Heart right ventricle (tissue), 16 donors: ENCODE measurements around the gene SPON1. TPM values are rescaled to one million over a fixed set of nuclear protein-coding genes. Genes with fewer than 3 reads are reported as not detected.

ENCODE experiments used
- ATAC-seq, 8 donors: fragments of 200-7000 bp; cut with Tn5 transposase; one replicate each; pipeline ENCODE4 v1.9.1; 2020; ENCODE audit warnings: mild to moderate bottlenecking in 8 of 8, moderate library complexity in 8 of 8, moderate number of reproducible peaks in 1 of 8
- DNase-seq, 2 donors: peaks; one replicate each; pipeline ENCODE4 v3.0.0-alpha.2; 2020
- H3K27ac ChIP-seq, 10 donors: fragments of 200-600 bp; sonication (generic) in 2 of 10; one replicate each; pipeline versions ENCODE4 v1.5.0 to v1.8.0; 2020 to 2022; ENCODE audit warnings: mild to moderate bottlenecking in 3 of 10
- H3K27me3 ChIP-seq, 7 donors: fragments of 200-600 bp; one replicate each; pipeline ENCODE4 v1.8.0; 2021 to 2022; ENCODE audit warnings: mild to moderate bottlenecking in 2 of 7
- H3K36me3 ChIP-seq, 9 donors: fragments of 200-600 bp; sonication (generic) in 1 of 9; one replicate each; pipeline versions ENCODE4 v1.5.0 to v1.8.0; 2020 to 2022; ENCODE audit warnings: mild to moderate bottlenecking in 2 of 9
- H3K4me1 ChIP-seq, 9 donors: fragments of 200-600 bp; sonication (generic) in 1 of 9; one replicate each; pipeline versions ENCODE4 v1.5.0 to v1.8.0; 2020 to 2022; ENCODE audit warnings: mild to moderate bottlenecking in 4 of 9
- H3K4me3 ChIP-seq, 10 donors: fragments of 200-600 bp; sonication (generic) in 2 of 10; one replicate each; pipeline versions ENCODE4 v1.5.0 to v1.8.0; 2020 to 2022; ENCODE audit warnings: mild to moderate bottlenecking in 7 of 10, moderate library complexity in 2 of 10
- H3K9me3 ChIP-seq, 11 donors: fragments of 200-600 bp in 10 of 11; sonication (generic) in 2 of 11; one replicate each; pipeline versions ENCODE4 v1.5.0 to v1.8.0; 2013 to 2022; ENCODE audit warnings: mild to moderate bottlenecking in 2 of 11, control low read depth in 1 of 11, moderate library complexity in 1 of 11
- WGBS, 2 donors: extraction: QIAGEN DNeasy Blood & Tissue Kit; methylation state at CpG; one replicate each; pipeline ENCODE4 v1.1.7; 2013; ENCODE audit warnings: inconsistent platforms in 1 of 2; 5-methylcytosine and 5-hydroxymethylcytosine counted together
- intact Hi-C, 10 donors: fragments of 100-400 bp; cut with DNase I; formaldehyde crosslinking; loops; one replicate each; pipeline versions ENCODE4 v1.11.1 to v1.14.2; 2022
- polyA plus RNA-seq, 2 donors: library from polyadenylated mRNA; stranded (reverse); fragments of 200-250 nt; gene quantifications; one replicate each; pipeline ENCODE4 v1.2.3, GENCODE V29; 2013
- total RNA-seq, 10 donors: library from RNA; stranded (reverse); fragmentation: NEBNext Ultra II Directional in 3 of 10; extraction: Animal tissue kit (Norgen Biotek cat#: 25700) in 3 of 10; gene quantifications; one replicate each; pipeline versions ENCODE4 v1.2.1 to v1.2.4, GENCODE V29; 2021 to 2023
- TF ChIP-seq, protein P1 (sequence below), 9 donors: fragments of 200-600 bp; sonication (generic) in 2 of 9; IDR thresholded peaks; one replicate each; pipeline versions ENCODE4 v1.5.0 to v1.8.0; 2021 to 2022; ENCODE audit warnings: antibody characterized with exemption in 9 of 9, mild to moderate bottlenecking in 5 of 9, moderate library complexity in 1 of 9
- donor health status: Arrhythmogenic right ventricular cardiomyopathy.
- donor health status: ischemic (EF 13 %, LVEDD 7.1; RV severe dilation, severe dysfunction).
- donor health status: healthy with polysubstance abuse.
- donor health status: DM: no; HTN: yes; CAD: no.
- donor health status: DM: no; HTN: no; CAD: no.
- donor health status: ischemic (EF 25% LVEDD 6.9; RV normal size, moderate dysfunction).
- donor health status: ischemic (EF 25% LVEDD 5.7; RV mildly dilated, moderate dysfunction).
- donor health status: healthy.
- donor health status: DM: yes; HTN: yes; CAD: no.
- donor health status: Ischemic cardiomyopathy.
- donor health status: ischemic (EF 35%, LVEDD 5.7; RV mildly dilated, moderate dysfunction).
- donor health status: nonischemic (EF 11% LVEDD 7.7; RV severe dilation, severe dysfunction).
- donor health status: DM: yes; HTN: yes; CAD: no.
- donor health status: PGD.
- donor health status: ischemic (EF 29% LVEDD 5.4; RV normal size, mild dysfunction).
- donor health status: nonischemic (EF 23%, LVEDD 6.1; RV moderate dilation, normal function).

Gene SPON1
- total and polyA plus RNA-seq, 12 donors: 2.9 to 14.7 (median 5.6) TPM

DNA sequence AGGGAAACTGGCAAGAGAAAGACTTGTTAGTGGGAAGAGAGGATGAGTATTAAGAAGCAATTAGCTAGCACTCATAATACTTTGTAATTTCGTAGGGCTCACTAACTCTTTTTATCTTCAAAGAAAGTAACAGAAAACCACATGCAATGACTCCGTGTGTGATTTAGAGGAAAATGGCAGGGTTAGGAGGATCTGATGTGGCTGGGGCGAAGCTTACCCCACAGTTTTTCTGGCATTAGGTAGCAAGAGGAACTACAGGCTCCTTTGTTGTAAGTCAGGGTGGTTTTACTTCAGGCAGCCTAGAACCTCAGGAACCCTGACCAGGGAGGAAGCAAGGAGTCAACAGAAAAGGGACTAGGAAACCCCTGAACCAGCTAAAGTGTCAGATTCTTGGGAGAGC lies 89.7 kb downstream of the SPON1 start:
- ATAC-seq: no peak
- Histone ChIP-seq H3K27ac (no peak overlapping the region), H3K36me3 (no peaks in the 10 kb centered on the region), H3K27me3 (peaks cover 0 to 15% (median 3%) of the 10 kb centered on the region in 7 donors), H3K4me1 (peaks cover 0 to 5% (median 0%) of the 10 kb centered on the region in 9 donors), H3K4me3 (no peak overlapping the region), H3K9me3 (peaks cover 0 to 5% (median 0%) of the 10 kb centered on the region in 11 donors)
- DNase-seq: no peak
- TF ChIP-seq, protein P1, sequence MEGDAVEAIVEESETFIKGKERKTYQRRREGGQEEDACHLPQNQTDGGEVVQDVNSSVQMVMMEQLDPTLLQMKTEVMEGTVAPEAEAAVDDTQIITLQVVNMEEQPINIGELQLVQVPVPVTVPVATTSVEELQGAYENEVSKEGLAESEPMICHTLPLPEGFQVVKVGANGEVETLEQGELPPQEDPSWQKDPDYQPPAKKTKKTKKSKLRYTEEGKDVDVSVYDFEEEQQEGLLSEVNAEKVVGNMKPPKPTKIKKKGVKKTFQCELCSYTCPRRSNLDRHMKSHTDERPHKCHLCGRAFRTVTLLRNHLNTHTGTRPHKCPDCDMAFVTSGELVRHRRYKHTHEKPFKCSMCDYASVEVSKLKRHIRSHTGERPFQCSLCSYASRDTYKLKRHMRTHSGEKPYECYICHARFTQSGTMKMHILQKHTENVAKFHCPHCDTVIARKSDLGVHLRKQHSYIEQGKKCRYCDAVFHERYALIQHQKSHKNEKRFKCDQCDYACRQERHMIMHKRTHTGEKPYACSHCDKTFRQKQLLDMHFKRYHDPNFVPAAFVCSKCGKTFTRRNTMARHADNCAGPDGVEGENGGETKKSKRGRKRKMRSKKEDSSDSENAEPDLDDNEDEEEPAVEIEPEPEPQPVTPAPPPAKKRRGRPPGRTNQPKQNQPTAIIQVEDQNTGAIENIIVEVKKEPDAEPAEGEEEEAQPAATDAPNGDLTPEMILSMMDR (IDR thresholded peaks at IDR 0.05): no peak
- WGBS, 2 donors: 92 to 96% methylated on average over 3 of the region's 3 CpGs
- intact Hi-C loops: no loop called here

DNA sequence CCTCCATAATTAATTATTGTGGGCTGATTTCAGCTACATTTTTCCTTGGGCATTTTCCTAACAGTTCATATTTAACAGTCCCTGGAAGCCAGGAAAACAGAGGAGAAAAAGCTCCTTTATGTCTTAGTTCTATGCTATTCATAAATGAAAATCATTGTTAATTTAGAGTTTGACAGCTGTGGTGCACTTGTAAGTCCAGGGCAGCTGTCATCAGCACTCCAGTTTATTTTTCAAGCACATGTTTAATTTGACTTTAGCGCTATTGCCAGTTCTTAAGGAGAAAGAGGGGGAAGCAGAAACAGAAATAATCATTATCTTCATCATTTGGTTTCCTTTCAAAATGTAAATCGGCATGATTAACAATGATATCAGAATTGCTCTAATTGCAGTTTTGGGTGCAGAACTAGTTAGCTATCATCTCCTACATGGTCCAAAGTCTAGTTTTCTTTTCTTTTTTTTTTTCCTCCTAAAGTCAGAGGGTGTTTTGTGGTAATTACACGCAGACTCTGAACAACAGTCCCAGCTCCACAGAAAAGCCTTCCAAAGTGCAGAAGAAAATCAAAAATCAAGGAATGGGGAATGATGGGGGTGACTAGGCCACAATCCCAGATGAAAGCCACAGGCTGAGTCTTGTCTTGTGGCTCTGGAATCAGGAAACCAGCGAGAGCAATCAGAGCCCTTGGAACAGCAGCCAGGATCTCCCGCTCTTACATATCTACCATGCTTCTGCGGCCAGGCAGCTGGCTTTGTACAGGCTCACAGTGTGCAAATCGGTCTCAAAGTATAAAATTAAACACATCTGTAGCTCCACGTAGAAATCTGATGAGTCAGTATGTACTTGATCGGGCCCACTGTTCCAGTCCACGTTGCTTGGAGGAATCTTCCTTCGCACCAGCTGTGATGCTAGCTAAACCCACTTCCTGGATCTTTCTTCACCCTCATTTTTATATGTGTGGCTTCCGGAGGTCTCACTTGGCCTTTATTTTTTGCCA lies 91.9 kb downstream of the SPON1 start:
- Histone ChIP-seq H3K27me3 (peaks cover 0 to 9% (median 2%) of the 10 kb centered on the region in 7 donors), H3K9me3 (peaks cover 0 to 5% (median 0%) of the 10 kb centered on the region in 11 donors), H3K36me3 (no peaks in the 10 kb centered on the region), H3K4me3 (no peak overlapping the region), H3K27ac (peak overlapping the region in 5 of 10 donors; percentile 12 to 20 (median 15)), H3K4me1 (peaks cover 0 to 8% (median 0%) of the 10 kb centered on the region in 9 donors)
- WGBS, 2 donors: 72 to 75% methylated on average over 12 of the region's 12 CpGs
- intact Hi-C loops: no loop called here
- TF ChIP-seq, protein P1 (IDR thresholded peaks at IDR 0.05): no peak
- DNase-seq: peak; percentile 16 to 32
- peak; percentile 47 to 90 (median 74) for ATAC-seq

DNA sequence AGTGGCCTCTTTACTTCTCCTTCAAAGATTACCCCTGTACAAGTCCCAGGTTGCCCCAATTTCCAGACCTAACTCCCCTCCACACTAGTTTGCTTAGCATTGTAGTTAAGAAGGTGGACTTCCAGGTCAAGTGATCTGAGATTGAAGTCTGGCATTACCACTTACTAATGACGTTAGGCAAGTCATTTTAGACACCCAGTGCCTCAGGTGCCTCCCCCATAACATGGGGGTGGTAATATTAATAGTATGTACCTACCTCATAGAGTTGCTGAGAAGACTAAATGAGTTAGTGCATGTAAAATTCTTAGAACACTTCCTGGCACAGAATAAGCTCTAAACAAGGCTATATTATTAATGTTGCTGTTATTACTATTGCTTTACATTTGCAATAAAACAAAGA lies 93.4 kb downstream of the SPON1 start:
- H3K4me1 ChIP-seq: peaks cover 0 to 12% (median 0%) of the 10 kb centered on the region in 9 donors
- no peak overlapping the region for H3K27ac ChIP-seq
- no peak for DNase-seq
- intact Hi-C loops: no loop called here
- 86 to 90% methylated on average over 1 of the region's 1 CpG for WGBS, 2 donors
- ATAC-seq: no peak
- TF ChIP-seq, protein P1 (IDR thresholded peaks at IDR 0.05): no peak
- peaks cover 0 to 2% (median 0%) of the 10 kb centered on the region in 11 donors for H3K9me3 ChIP-seq
- no peak overlapping the region for H3K4me3 ChIP-seq
- H3K27me3 ChIP-seq: peaks cover 0 to 8% (median 0%) of the 10 kb centered on the region in 7 donors
- H3K36me3 ChIP-seq: no peaks in the 10 kb centered on the region

DNA sequence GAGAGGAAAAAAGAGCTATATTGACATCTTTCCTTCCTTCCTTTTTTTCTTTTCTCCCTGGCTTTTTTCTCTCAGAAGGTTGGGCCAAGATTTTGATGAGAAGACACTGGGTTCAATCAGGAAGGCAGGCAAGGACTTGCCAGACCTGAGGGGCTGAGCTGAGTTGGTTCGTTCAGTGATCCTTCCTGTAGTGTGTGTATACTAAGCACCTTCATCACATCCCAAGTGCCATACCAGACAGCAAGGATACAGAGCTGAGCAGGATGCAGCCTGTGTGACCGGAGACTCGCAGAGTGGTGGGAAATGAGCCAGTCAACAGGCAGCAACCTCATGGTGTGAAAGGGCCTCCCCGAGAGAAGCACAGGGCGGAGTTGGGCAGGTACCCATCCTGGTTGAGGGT lies 95.5 kb downstream of the SPON1 start:
- TF ChIP-seq, protein P1 (IDR thresholded peaks at IDR 0.05): no peak
- intact Hi-C loops: no loop called here
- Histone ChIP-seq H3K27ac (no peak overlapping the region), H3K36me3 (no peaks in the 10 kb centered on the region), H3K4me3 (no peak overlapping the region), H3K9me3 (no peaks in the 10 kb centered on the region), H3K27me3 (peaks cover 0 to 8% (median 0%) of the 10 kb centered on the region in 7 donors), H3K4me1 (peaks cover 0 to 12% (median 0%) of the 10 kb centered on the region in 9 donors)
- DNase-seq: no peak
- 81 to 86% methylated on average over 5 of the region's 5 CpGs for WGBS, 2 donors
- ATAC-seq: no peak
